GM23338 (cell line): ENCODE measurements around the gene PDIA4. TPM values are rescaled to one million over a fixed set of nuclear protein-coding genes. Genes with fewer than 3 reads are reported as not detected.
"Not testable (repeated sequence)": the region's sequence is repeated elsewhere in the genome, so short reads cannot be mapped to it uniquely, and the experiment has no call there.

Experiments used
- ATAC-seq: fragments of 200-7000 bp; cut with Tn5 transposase; 3 replicates; pipeline ENCODE4 v1.9.1; 2020
- DNase-seq: peaks from one replicate; pipeline ENCODE4 v3.0.0-alpha.2; 2015; ENCODE audit warnings: low spot score
- H2AFZ ChIP-seq: fragments of 200-600 bp; sonication (generic); 2 replicates; pipeline ENCODE4 v1.8.0; 2016; ENCODE audit warnings: antibody characterized with exemption, mild to moderate bottlenecking, moderate library complexity
- H3F3A ChIP-seq: fragments of 200-600 bp; sonication (generic); replicated peaks from 2 replicates; pipeline ENCODE4 v1.8.0; 2017; ENCODE audit warnings: antibody characterized with exemption, mixed run types, low read depth
- H3K27ac ChIP-seq: fragments of 200-600 bp; sonication (generic); 2 replicates; pipeline ENCODE4 v1.6.1; 2016; ENCODE audit warnings: low read depth
- H3K27me3 ChIP-seq: fragments of 200-600 bp; sonication (generic); 2 replicates; pipeline ENCODE4 v1.8.0; 2016; ENCODE audit warnings: mild to moderate bottlenecking, mixed run types, moderate library complexity; ENCODE audit not compliant: insufficient read depth
- H3K36me3 ChIP-seq: fragments of 200-600 bp; sonication (generic); 2 replicates; pipeline ENCODE4 v1.8.0; 2016; ENCODE audit warnings: mild to moderate bottlenecking; ENCODE audit not compliant: insufficient read depth
- H3K4me1 ChIP-seq: fragments of 200-600 bp; sonication (generic); 2 replicates; pipeline ENCODE4 v1.8.0; 2016; ENCODE audit warnings: mild to moderate bottlenecking, moderate library complexity; ENCODE audit not compliant: insufficient read depth
- H3K4me2 ChIP-seq: fragments of 200-600 bp; sonication (generic); 2 replicates; pipeline ENCODE4 v1.7.1; 2017; ENCODE audit warnings: mixed run types
- H3K4me3 ChIP-seq: fragments of 200-600 bp; sonication (generic); 2 replicates; pipeline ENCODE4 v1.6.1; 2016; ENCODE audit warnings: mixed run types
- H3K79me2 ChIP-seq: fragments of 200-600 bp; sonication (generic); replicated peaks from 2 replicates; pipeline ENCODE4 v1.8.0; 2017; ENCODE audit warnings: mild to moderate bottlenecking; ENCODE audit not compliant: insufficient read depth
- H3K9me2 ChIP-seq: fragments of 200-600 bp; sonication (generic); 2 replicates; pipeline ENCODE4 v1.8.0; 2017; ENCODE audit not compliant: insufficient read depth
- H4K20me1 ChIP-seq: fragments of 200-600 bp; sonication (generic); replicated peaks from 2 replicates; pipeline ENCODE4 v1.8.0; 2017; ENCODE audit warnings: mild to moderate bottlenecking; ENCODE audit not compliant: insufficient read depth
- H3K27ac Mint-ChIP-seq: 2 replicates; pipeline ENCODE4 v1.8.0; 2020; ENCODE audit warnings: inconsistent platforms, mild to moderate bottlenecking, moderate library complexity, mixed read lengths
- H3K27me3 Mint-ChIP-seq: 3 replicates; pipeline ENCODE4 v1.8.0; 2022; ENCODE audit warnings: low read depth, mild to moderate bottlenecking, moderate library complexity, mixed read lengths, inconsistent platforms; ENCODE audit not compliant: insufficient read depth, poor library complexity
- H3K36me3 Mint-ChIP-seq: 3 replicates; pipeline ENCODE4 v1.8.0; 2021; ENCODE audit warnings: low read depth, mild to moderate bottlenecking, inconsistent platforms, moderate library complexity, mixed read lengths
- H3K4me1 Mint-ChIP-seq: 3 replicates; pipeline ENCODE4 v1.8.0; 2020; ENCODE audit warnings: mild to moderate bottlenecking, inconsistent platforms, mixed read lengths
- H3K4me3 Mint-ChIP-seq: 3 replicates; pipeline ENCODE4 v1.8.0; 2021; ENCODE audit warnings: moderate library complexity, mild to moderate bottlenecking, inconsistent platforms, mixed read lengths
- H3K9me3 Mint-ChIP-seq: 3 replicates; pipeline ENCODE4 v1.8.0; 2020; ENCODE audit warnings: moderate library complexity, mild to moderate bottlenecking, inconsistent platforms, mixed read lengths
- CREB1 ChIP-seq: fragments of 250-450 bp; sonication (Bioruptor Pico); IDR thresholded peaks from 2 replicates; pipeline ENCODE4 v1.5.0; 2020; ENCODE audit warnings: low read depth, mild to moderate bottlenecking, moderate library complexity
- EZH2 ChIP-seq: fragments of 200-600 bp; sonication (generic); IDR thresholded peaks from one replicate; pipeline ENCODE4 v1.8.0; 2017; ENCODE audit warnings: antibody characterized with exemption, mild to moderate bottlenecking, low read depth; ENCODE audit not compliant: unreplicated experiment
- JUNB ChIP-seq: IDR thresholded peaks from one replicate; pipeline ENCODE4 v1.6.1; 2016; ENCODE audit warnings: antibody characterized with exemption; ENCODE audit not compliant: unreplicated experiment
- NANOG ChIP-seq: IDR thresholded peaks from 2 replicates; pipeline ENCODE4 v1.6.1; 2016; ENCODE audit warnings: antibody characterized with exemption, borderline replicate concordance
- POLR2AphosphoS5 ChIP-seq: IDR thresholded peaks from 2 replicates; pipeline ENCODE4 v1.6.1; 2016; ENCODE audit warnings: antibody characterized with exemption, low read depth
- STAT1 ChIP-seq: IDR thresholded peaks from one replicate; pipeline ENCODE4 v1.6.1; 2016; ENCODE audit warnings: antibody characterized with exemption; ENCODE audit not compliant: unreplicated experiment
- ZNF114 ChIP-seq: fragments of 250-450 bp; sonication (Bioruptor Pico); IDR thresholded peaks from 2 replicates; pipeline ENCODE4 v1.5.0; 2020; ENCODE audit warnings: mild to moderate bottlenecking, moderate library complexity
- ZNF331 ChIP-seq: fragments of 250-450 bp; sonication (Bioruptor Pico); IDR thresholded peaks from 2 replicates; pipeline ENCODE4 v1.5.0; 2020; ENCODE audit warnings: low read depth, mild to moderate bottlenecking, moderate library complexity
- polyA plus RNA-seq: library from polyadenylated mRNA; unstranded; fragments of >200 nt; fragmentation: Nextera tagmentation; extraction: Ambion mirVana; gene quantifications from 2 replicates; pipeline ENCODE4 v1.2.1, GENCODE V29; 2016
- total RNA-seq: library from RNA; depleted of rRNA; stranded (reverse); fragments of >200 nt; shearing (Covaris generic); gene quantifications from 2 replicates; pipeline ENCODE4 v1.2.3, GENCODE V29; 2014
- TF ChIP-seq, protein P1 (sequence below), 2 experiments: fragments of 200-600 bp in 1 of 2; sonication (generic) in 1 of 2; conservative IDR thresholded peaks; 2 replicates each; pipeline versions ENCODE4 v1.5.1 to v1.6.1; 2016 to 2017; ENCODE audit warnings: antibody characterized with exemption in 2 of 2, low read depth in 2 of 2, mild to moderate bottlenecking in 2 of 2, moderate library complexity in 1 of 2
- TF ChIP-seq, protein P2 (sequence below): IDR thresholded peaks from 2 replicates; pipeline ENCODE4 v1.6.1; 2016; ENCODE audit warnings: antibody characterized with exemption
- TF ChIP-seq, protein P3 (sequence below): IDR thresholded peaks from one replicate; pipeline ENCODE4 v1.6.1; 2018; ENCODE audit warnings: antibody characterized with exemption; ENCODE audit not compliant: unreplicated experiment

The PDIA4 gene
- total and polyA plus RNA-seq, 2 experiments from 2014 or later: 196 to 332 TPM

DNA sequence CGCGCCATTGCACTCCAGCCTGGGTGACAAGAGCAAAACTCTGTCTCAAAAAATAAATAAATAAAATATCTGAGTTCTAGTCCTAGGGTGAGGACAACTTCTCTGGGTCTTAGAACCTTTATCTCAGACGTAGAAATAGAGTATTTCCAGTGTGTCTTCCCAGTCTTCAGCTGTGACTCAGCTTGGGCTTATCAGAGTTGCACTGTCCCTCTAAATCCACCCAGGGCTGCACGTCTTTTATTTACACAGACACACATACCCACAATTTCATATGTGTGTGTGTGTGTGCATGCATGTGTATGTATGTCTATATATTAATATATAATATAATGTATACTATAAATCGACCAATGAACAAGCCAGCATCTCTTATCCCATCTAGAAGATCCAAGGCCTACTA is 13.0 kb upstream of the PDIA4 start:
- DNase-seq: no peak
- Histone ChIP-seq H3K4me3 (no peak overlapping the region), H2AFZ (no peak overlapping the region), H3K9me2 (no peaks in the 10 kb centered on the region), H3K27me3 (no peaks in the 10 kb centered on the region), H4K20me1 (no peaks in the 10 kb centered on the region), H3F3A (no peaks in the 10 kb centered on the region), H3K36me3 (no peaks in the 10 kb centered on the region), H3K4me1 (no peaks in the 10 kb centered on the region), H3K27ac (no peak overlapping the region), H3K4me2 (no peak overlapping the region), H3K79me2 (no peaks in the 10 kb centered on the region)
- Mint-ChIP-seq H3K9me3 (peaks cover 15% of the 10 kb centered on the region), H3K27ac (no peak overlapping the region), H3K36me3 (peaks cover 8% of the 10 kb centered on the region; the same call in 1 of the 3 replicates), H3K4me1 (no peaks in the 10 kb centered on the region; the same call in 2 of the 3 replicates), H3K4me3 (no peak overlapping the region), H3K27me3 (peaks cover 4% of the 10 kb centered on the region)
- TF ChIP-seq EZH2 (no peak), POLR2AphosphoS5 (no peak), ZNF114 (CRISPR knock-in tag) (no peak), NANOG (no peak)
- TF ChIP-seq, protein P1, sequence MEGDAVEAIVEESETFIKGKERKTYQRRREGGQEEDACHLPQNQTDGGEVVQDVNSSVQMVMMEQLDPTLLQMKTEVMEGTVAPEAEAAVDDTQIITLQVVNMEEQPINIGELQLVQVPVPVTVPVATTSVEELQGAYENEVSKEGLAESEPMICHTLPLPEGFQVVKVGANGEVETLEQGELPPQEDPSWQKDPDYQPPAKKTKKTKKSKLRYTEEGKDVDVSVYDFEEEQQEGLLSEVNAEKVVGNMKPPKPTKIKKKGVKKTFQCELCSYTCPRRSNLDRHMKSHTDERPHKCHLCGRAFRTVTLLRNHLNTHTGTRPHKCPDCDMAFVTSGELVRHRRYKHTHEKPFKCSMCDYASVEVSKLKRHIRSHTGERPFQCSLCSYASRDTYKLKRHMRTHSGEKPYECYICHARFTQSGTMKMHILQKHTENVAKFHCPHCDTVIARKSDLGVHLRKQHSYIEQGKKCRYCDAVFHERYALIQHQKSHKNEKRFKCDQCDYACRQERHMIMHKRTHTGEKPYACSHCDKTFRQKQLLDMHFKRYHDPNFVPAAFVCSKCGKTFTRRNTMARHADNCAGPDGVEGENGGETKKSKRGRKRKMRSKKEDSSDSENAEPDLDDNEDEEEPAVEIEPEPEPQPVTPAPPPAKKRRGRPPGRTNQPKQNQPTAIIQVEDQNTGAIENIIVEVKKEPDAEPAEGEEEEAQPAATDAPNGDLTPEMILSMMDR (conservative IDR thresholded peaks at IDR 0.05; ENCODE audit: low read depth in 2 of 2): no peak
- TF ChIP-seq, protein P2, sequence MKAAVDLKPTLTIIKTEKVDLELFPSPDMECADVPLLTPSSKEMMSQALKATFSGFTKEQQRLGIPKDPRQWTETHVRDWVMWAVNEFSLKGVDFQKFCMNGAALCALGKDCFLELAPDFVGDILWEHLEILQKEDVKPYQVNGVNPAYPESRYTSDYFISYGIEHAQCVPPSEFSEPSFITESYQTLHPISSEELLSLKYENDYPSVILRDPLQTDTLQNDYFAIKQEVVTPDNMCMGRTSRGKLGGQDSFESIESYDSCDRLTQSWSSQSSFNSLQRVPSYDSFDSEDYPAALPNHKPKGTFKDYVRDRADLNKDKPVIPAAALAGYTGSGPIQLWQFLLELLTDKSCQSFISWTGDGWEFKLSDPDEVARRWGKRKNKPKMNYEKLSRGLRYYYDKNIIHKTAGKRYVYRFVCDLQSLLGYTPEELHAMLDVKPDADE: no peak
- ATAC-seq: no peak

DNA sequence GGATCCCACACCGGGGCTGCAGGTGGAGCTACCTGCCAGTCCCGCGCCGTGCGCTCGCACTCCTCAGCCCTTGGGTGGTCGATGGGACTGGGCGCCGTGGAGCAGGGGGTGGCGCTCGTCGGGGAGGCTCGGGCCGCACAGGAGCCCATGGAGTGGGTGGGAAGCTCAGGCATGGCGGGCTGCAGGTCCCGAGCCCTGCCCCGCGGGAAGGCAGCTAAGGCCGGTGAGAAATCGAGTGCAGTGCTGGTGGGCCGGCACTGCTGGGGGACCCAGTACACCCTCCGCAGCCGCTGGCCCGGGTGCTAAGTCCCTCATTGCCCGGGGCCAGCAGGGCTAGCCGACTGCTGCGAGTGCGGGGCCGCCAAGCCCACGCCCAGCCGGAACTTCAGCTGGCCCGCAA is 10.3 kb upstream of the PDIA4 start:
- not testable (repeated sequence) for DNase-seq, H3K36me3 ChIP-seq, H3K27ac Mint-ChIP-seq, H3K27me3 Mint-ChIP-seq, H3F3A ChIP-seq, H3K27ac ChIP-seq, H3K4me1 ChIP-seq, H3K9me2 ChIP-seq, H2AFZ ChIP-seq, ATAC-seq, H3K27me3 ChIP-seq, H3K4me2 ChIP-seq, H3K4me3 ChIP-seq, H3K4me1 Mint-ChIP-seq, H4K20me1 ChIP-seq, H3K79me2 ChIP-seq, H3K36me3 Mint-ChIP-seq, H3K4me3 Mint-ChIP-seq
- H3K9me3 Mint-ChIP-seq: peaks cover 21% of the 10 kb centered on the region

DNA sequence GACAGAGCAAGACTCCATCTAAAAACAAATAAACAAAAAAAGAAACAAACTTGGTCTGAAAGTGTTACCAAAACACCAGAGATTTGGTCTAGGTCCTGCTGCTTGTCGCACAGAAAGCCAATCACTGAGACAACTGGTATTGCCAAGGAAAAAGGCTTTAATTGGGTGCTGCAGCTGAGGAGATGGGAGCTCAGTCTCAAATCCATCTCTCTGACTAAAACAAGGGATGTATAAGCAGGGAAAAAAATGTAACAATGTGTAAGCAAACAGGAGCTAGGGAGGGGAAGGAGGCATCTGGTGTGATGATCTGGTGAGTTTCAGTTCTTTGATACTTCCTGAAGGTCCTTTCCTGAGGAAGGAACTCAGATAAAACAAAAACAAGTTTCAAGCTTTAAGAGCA is 8.4 kb upstream of the PDIA4 start:
- no peak overlapping the region for H3K27ac ChIP-seq
- DNase-seq (no peak), ATAC-seq (no peak)
- no peaks in the 10 kb centered on the region for H3F3A ChIP-seq
- no peaks in the 10 kb centered on the region for H3K9me2 ChIP-seq
- H4K20me1 ChIP-seq: no peaks in the 10 kb centered on the region
- peaks cover 2% of the 10 kb centered on the region for H3K27me3 Mint-ChIP-seq
- no peaks in the 10 kb centered on the region for H3K4me1 Mint-ChIP-seq
- H2AFZ ChIP-seq: no peak overlapping the region
- peaks cover 8% of the 10 kb centered on the region; the same call in 1 of the 3 replicates for H3K36me3 Mint-ChIP-seq
- H3K36me3 ChIP-seq: no peaks in the 10 kb centered on the region
- no peak overlapping the region for H3K4me3 Mint-ChIP-seq
- H3K4me3 ChIP-seq: no peak overlapping the region
- no peaks in the 10 kb centered on the region for H3K79me2 ChIP-seq
- H3K4me2 ChIP-seq: no peak overlapping the region
- H3K27ac Mint-ChIP-seq: no peak overlapping the region
- H3K9me3 Mint-ChIP-seq: peaks cover 21% of the 10 kb centered on the region
- TF ChIP-seq STAT1 (no peak), CREB1 (no peak), JUNB (no peak), POLR2AphosphoS5 (no peak), ZNF331 (CRISPR knock-in tag) (no peak)
- TF ChIP-seq, protein P2: no peak
- TF ChIP-seq, protein P3, sequence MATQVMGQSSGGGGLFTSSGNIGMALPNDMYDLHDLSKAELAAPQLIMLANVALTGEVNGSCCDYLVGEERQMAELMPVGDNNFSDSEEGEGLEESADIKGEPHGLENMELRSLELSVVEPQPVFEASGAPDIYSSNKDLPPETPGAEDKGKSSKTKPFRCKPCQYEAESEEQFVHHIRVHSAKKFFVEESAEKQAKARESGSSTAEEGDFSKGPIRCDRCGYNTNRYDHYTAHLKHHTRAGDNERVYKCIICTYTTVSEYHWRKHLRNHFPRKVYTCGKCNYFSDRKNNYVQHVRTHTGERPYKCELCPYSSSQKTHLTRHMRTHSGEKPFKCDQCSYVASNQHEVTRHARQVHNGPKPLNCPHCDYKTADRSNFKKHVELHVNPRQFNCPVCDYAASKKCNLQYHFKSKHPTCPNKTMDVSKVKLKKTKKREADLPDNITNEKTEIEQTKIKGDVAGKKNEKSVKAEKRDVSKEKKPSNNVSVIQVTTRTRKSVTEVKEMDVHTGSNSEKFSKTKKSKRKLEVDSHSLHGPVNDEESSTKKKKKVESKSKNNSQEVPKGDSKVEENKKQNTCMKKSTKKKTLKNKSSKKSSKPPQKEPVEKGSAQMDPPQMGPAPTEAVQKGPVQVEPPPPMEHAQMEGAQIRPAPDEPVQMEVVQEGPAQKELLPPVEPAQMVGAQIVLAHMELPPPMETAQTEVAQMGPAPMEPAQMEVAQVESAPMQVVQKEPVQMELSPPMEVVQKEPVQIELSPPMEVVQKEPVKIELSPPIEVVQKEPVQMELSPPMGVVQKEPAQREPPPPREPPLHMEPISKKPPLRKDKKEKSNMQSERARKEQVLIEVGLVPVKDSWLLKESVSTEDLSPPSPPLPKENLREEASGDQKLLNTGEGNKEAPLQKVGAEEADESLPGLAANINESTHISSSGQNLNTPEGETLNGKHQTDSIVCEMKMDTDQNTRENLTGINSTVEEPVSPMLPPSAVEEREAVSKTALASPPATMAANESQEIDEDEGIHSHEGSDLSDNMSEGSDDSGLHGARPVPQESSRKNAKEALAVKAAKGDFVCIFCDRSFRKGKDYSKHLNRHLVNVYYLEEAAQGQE: no peak
- no peaks in the 10 kb centered on the region for H3K27me3 ChIP-seq
- H3K4me1 ChIP-seq: no peaks in the 10 kb centered on the region
